Tibial nerve (tissue), 4 donors: ENCODE measurements around the gene MUCL1.

Source experiments
- CTCF ChIP-seq, 5 experiments: fragments of 200-600 bp in 3 of 5; fragments of 450-650 bp in 2 of 5; sonication (generic) in 3 of 5; IDR thresholded peaks; one replicate each; pipeline ENCODE4 v1.5.1; 2016 to 2019; ENCODE audit warnings: antibody characterized with exemption in 5 of 5, mild to moderate bottlenecking in 3 of 5, moderate library complexity in 2 of 5
- EP300 ChIP-seq, 2 donors: sonication (generic); formaldehyde crosslinking; IDR thresholded peaks; one replicate each; pipeline ENCODE4 v1.6.1; 2017; ENCODE audit warnings: antibody characterized with exemption in 2 of 2, mild to moderate bottlenecking in 1 of 2
- POLR2A ChIP-seq, 2 donors: fragments of 450-650 bp; IDR thresholded peaks; one replicate each; pipeline ENCODE4 v1.6.1; 2017; ENCODE audit warnings: antibody characterized with exemption in 2 of 2, mild to moderate bottlenecking in 2 of 2, moderate library complexity in 2 of 2

GRCh38 chr12:54821676-54822075, 32.6 kb upstream of the MUCL1 start:
- TF ChIP-seq CTCF (IDR thresholded peaks at IDR 0.05) (no peak), POLR2A (IDR thresholded peaks at IDR 0.05) (no peak), EP300 (IDR thresholded peaks at IDR 0.05) (no peak)
